CD8-positive, alpha-beta memory T cell (primary cell): ENCODE results near the gene PCDHGA5. TPM values are rescaled to one million over a fixed set of nuclear protein-coding genes. Genes with fewer than 3 reads are reported as not detected.
"Not testable (repeated sequence)": the region's sequence is repeated elsewhere in the genome, so short reads cannot be mapped to it uniquely, and the experiment has no call there.

Experiments used
- CTCF ChIA-PET: fragments of 350-600 bp; sonication (Branson Sonifier 250); formaldehyde crosslinking; loops from one replicate; lab custom pipeline; 2021; ENCODE audit warnings: antibody characterized with exemption; lab: Charles Lee
- POLR2A ChIA-PET: fragments of 350-600 bp; sonication (Branson Sonifier 250); formaldehyde crosslinking; loops from one replicate; lab custom pipeline; 2021; ENCODE audit warnings: antibody characterized with exemption; lab: Charles Lee
- DNase-seq, 5 donors: peaks; one replicate each; pipeline versions ENCODE4 v3.0.0 to v3.0.0-alpha.2; 2020 to 2022; ENCODE audit warnings: mixed read lengths in 1 of 5
- H3K27ac ChIP-seq: one replicate; pipeline ENCODE4 v1.7.0; 2013; ENCODE audit warnings: low read depth, mild to moderate bottlenecking, low read length, moderate library complexity
- H3K27me3 ChIP-seq: 2 replicates; pipeline ENCODE4 v1.7.0; 2013; ENCODE audit warnings: low read length, mild to moderate bottlenecking; ENCODE audit not compliant: insufficient read depth, poor library complexity, severe bottlenecking
- H3K36me3 ChIP-seq: 2 replicates; pipeline ENCODE4 v1.7.0; 2013; ENCODE audit warnings: mild to moderate bottlenecking, low read length, moderate library complexity; ENCODE audit not compliant: insufficient read depth
- H3K4me1 ChIP-seq: 2 replicates; pipeline ENCODE4 v1.7.0; 2013; ENCODE audit warnings: mild to moderate bottlenecking, low read length, moderate library complexity; ENCODE audit not compliant: insufficient read depth
- H3K4me3 ChIP-seq: 2 replicates; pipeline ENCODE4 v1.7.0; 2013; ENCODE audit warnings: mild to moderate bottlenecking, low read length
- H3K9me3 ChIP-seq: 2 replicates; pipeline ENCODE4 v1.7.0; 2013; ENCODE audit warnings: mild to moderate bottlenecking, low read length
- H3K27ac Mint-ChIP-seq, 8 donors: one replicate each; pipeline ENCODE4 v1.8.0; 2020 to 2021; ENCODE audit warnings: mixed read lengths in 8 of 8, mild to moderate bottlenecking in 6 of 8, inconsistent platforms in 3 of 8, moderate library complexity in 3 of 8
- H3K27me3 Mint-ChIP-seq, 2 donors: one replicate each; pipeline ENCODE4 v1.8.0; 2020 to 2021; ENCODE audit warnings: mixed read lengths in 2 of 2, mild to moderate bottlenecking in 1 of 2, moderate library complexity in 1 of 2
- H3K36me3 Mint-ChIP-seq, 3 donors: one replicate each; pipeline ENCODE4 v1.8.0; 2020 to 2021; ENCODE audit warnings: mixed read lengths in 3 of 3, inconsistent platforms in 1 of 3, mild to moderate bottlenecking in 1 of 3
- H3K4me1 Mint-ChIP-seq, 3 donors: one replicate each; pipeline ENCODE4 v1.8.0; 2020 to 2021; ENCODE audit warnings: mixed read lengths in 3 of 3, inconsistent platforms in 1 of 3, mild to moderate bottlenecking in 1 of 3
- H3K4me3 Mint-ChIP-seq, 7 donors: one replicate each; pipeline ENCODE4 v1.8.0; 2020 to 2021; ENCODE audit warnings: mixed read lengths in 7 of 7, mild to moderate bottlenecking in 6 of 7, moderate library complexity in 4 of 7, inconsistent platforms in 2 of 7
- H3K9me3 Mint-ChIP-seq, 5 donors: one replicate each; pipeline ENCODE4 v1.8.0; 2020 to 2022; ENCODE audit warnings: mixed read lengths in 5 of 5, mild to moderate bottlenecking in 3 of 5, moderate library complexity in 2 of 5, inconsistent platforms in 1 of 5
- polyA plus RNA-seq: library from polyadenylated mRNA; unstranded; fragments of 300-500 nt; fragmentation: Illumina TruSeq; gene quantifications from one replicate; pipeline ENCODE4 v1.2.3, GENCODE V29; 2021
- total RNA-seq, 2 experiments: library from RNA; stranded (reverse); gene quantifications; one replicate each; pipeline ENCODE4 v1.2.3, GENCODE V29; 2021

Gene PCDHGA5
- total and polyA plus RNA-seq, 3 experiments from 2014 or later = 0.09 to 0.11 TPM; not detected in 1

DNA sequence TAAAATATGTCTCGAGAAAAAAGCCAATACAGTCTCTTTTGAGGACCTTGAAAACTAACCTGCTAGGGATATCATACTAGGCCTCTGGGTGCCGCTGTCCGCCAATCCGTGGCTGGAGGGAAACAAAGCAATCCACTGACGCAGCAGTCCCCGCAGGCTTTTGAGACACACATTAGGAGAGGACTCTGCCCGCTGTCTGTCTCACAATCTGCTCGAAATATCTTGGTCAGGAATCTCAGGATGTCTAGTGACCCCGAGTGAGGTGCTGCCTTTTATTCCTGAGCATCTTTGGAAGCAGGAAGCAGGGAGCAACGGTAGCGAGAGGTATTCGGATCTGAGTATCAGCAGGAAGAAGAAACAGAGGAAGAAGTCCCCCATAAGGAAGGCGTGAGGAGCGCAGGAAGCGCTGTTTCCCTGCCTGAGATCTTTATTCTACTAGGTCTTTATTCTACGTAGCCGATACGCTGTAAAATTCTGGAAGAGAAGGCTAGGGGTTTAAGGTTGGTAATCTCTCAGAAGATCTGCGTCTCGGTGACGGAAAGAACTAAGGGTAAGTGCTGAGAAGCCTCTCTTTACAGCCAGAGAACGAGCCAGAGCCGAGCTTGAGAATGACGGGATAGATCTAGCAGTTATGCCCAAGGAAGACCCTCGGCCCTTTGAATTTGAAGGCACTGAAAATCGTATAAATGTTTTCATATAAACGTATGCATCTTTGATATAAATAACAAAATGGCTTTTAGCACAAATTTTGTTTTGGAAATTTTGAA is 37.7 kb upstream of the PCDHGA5 start:
- peaks cover 13% of the 10 kb centered on the region for H3K9me3 ChIP-seq
- Mint-ChIP-seq H3K36me3 (peaks cover 2 to 4% (median 4%) of the 10 kb centered on the region in 3 donors), H3K4me1 (peaks cover 9 to 31% (median 12%) of the 10 kb centered on the region in 3 donors), H3K4me3 (peak overlapping the region; percentile 81 to 96 (median 94)), H3K9me3 (peaks cover 16 to 63% (median 52%) of the 10 kb centered on the region in 5 donors), H3K27me3 (peaks cover 35 to 51% of the 10 kb centered on the region in 2 donors), H3K27ac (peak overlapping the region; percentile 25 to 96 (median 92))
- CTCF ChIA-PET = interaction anchor here (0.8 to 2.1 kb wide), 4 partner anchors 195 to 237 kb away, joined by 3 to 5 read pairs (median 4); no protein-coding TSS in a partner anchor
- H3K4me1 ChIP-seq = peaks cover 8% of the 10 kb centered on the region
- H3K36me3 ChIP-seq = no peaks in the 10 kb centered on the region
- H3K4me3 ChIP-seq = peak overlapping the region; percentile 60
- peak; percentile 22 to 79 (median 59) for DNase-seq
- POLR2A ChIA-PET = interaction anchor here (0.6 to 1.0 kb wide), 3 partner anchors 199 to 238 kb away, joined by 4 to 8 read pairs (median 4); no protein-coding TSS in a partner anchor
- peaks cover 3% of the 10 kb centered on the region for H3K27me3 ChIP-seq
- H3K27ac ChIP-seq = no peak overlapping the region

DNA sequence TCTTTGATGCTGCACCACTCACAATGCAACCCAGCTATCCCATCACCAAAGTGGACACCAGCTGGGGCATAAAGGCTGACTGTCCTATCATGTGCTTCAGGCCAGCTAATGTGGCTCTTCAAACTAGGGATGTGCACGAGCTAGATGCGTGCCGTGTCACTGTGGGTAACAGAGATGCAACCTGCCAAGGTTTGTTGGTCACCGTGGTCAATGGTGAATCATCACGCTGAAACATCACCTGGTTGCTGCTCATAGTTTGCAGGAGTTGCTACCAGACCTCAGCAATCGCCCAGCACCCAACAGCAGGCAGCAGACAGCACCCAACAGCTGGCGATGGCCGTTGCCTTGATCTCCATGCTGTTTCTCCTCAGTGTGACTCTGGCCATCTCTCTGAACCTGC is 35.7 kb upstream of the PCDHGA5 start:
- CTCF ChIA-PET = interaction anchor here (1.0 to 3.5 kb wide), 3 partner anchors 9 to 236 kb away, joined by 4 to 28 read pairs (median 5); partner anchors contain the start of gene TAF7
- H3K27ac Mint-ChIP-seq = no peak overlapping the region
- no peak for DNase-seq
- no peak overlapping the region for H3K4me3 ChIP-seq
- peaks cover 4% of the 10 kb centered on the region for H3K4me1 ChIP-seq
- no peak overlapping the region for H3K4me3 Mint-ChIP-seq
- H3K36me3 ChIP-seq = no peaks in the 10 kb centered on the region
- peaks cover 1 to 6% (median 2%) of the 10 kb centered on the region in 3 donors for H3K36me3 Mint-ChIP-seq
- peaks cover 14 to 58% (median 52%) of the 10 kb centered on the region in 5 donors for H3K9me3 Mint-ChIP-seq
- POLR2A ChIA-PET = interaction anchor here (1.0 kb wide), 1 partner anchor 8 kb away, joined by 3 read pairs; no protein-coding TSS in a partner anchor
- peaks cover 46 to 64% of the 10 kb centered on the region in 2 donors for H3K27me3 Mint-ChIP-seq
- H3K4me1 Mint-ChIP-seq = peaks cover 9 to 18% (median 10%) of the 10 kb centered on the region in 3 donors
- H3K27me3 ChIP-seq = peaks cover 3% of the 10 kb centered on the region
- no peaks in the 10 kb centered on the region for H3K9me3 ChIP-seq
- H3K27ac ChIP-seq = no peak overlapping the region

DNA sequence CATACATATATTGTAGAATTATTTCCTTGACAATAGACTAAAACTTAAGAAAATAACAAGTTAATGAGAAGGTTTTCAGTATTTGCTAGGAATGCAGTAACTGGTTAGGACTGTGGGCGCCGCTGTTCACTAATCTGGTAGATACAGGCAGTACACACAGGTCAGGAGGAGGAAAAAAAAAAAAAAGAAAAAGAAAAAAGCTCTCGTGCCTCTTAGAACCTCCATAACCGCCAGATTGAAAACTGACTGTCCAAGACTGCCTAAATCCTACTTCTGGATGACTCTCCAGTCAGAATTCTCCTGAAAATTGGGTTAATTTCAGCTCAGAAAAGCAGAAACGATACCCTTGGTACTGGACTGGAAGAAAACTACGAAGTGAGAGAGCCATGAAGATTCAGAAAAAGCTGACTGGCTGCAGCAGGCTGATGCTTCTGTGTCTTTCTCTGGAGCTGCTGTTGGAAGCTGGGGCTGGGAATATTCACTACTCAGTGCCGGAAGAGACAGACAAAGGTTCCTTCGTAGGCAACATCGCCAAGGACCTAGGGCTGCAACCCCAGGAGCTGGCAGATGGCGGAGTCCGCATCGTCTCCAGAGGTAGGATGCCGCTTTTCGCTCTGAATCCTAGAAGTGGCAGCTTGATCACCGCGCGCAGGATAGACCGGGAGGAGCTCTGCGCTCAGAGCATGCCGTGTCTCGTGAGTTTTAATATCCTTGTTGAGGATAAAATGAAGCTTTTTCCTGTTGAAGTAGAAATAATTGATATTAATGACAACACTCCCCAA is 33.5 kb upstream of the PCDHGA5 start, which contains the start of gene PCDHGA1:
TSS of gene PCDHGA1 (plus strand) at position 216 of the 782 bp plus-strand sequence.
- Mint-ChIP-seq H3K4me3 (peak within 1 kb of the TSS; percentile 18 to 78 (median 50)), H3K4me1 (peaks cover 9 to 18% (median 10%) of the 10 kb centered on the region in 3 donors), H3K27me3 (peaks cover 63 to 83% of the 10 kb centered on the region in 2 donors), H3K36me3 (peaks cover 4 to 10% (median 5%) of the 10 kb centered on the region in 3 donors), H3K27ac (no peak within 1 kb of the TSS), H3K9me3 (peaks cover 28 to 73% (median 65%) of the 10 kb centered on the region in 5 donors)
- H3K27me3 ChIP-seq = peaks cover 3% of the 10 kb centered on the region
- no peaks in the 10 kb centered on the region for H3K9me3 ChIP-seq
- peaks cover 4% of the 10 kb centered on the region for H3K4me1 ChIP-seq
- no peak within 1 kb of the TSS for H3K27ac ChIP-seq
- DNase-seq = peak in 2 of 5 donors; percentile 8 to 51
- H3K36me3 ChIP-seq = no peaks in the 10 kb centered on the region
- ChIA-PET POLR2A (interaction anchor here (0.5 to 1.2 kb wide), 3 partner anchors 10 to 65 kb away, joined by 3 to 8 read pairs (median 6); partner anchors contain the start of gene TAF7), CTCF (interaction anchor here (1.0 to 3.5 kb wide), 8 partner anchors 9 to 237 kb away, joined by 3 to 28 read pairs (median 3); partner anchors contain the start of genes PCDHGB3 and TAF7)
- no peak within 1 kb of the TSS for H3K4me3 ChIP-seq

DNA sequence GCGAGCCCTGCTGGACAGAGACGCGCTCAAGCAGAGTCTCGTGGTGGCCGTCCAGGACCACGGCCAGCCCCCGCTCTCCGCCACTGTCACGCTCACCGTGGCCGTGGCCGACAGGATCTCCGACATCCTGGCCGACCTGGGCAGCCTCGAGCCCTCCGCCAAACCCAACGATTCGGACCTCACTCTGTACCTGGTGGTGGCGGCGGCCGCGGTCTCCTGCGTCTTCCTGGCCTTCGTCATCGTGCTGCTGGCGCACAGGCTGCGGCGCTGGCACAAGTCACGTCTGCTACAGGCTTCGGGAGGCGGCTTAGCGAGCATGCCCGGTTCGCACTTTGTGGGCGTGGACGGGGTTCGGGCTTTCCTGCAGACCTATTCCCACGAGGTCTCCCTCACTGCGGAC is 31.4 kb upstream of the PCDHGA5 start:
- H3K4me1 Mint-ChIP-seq, H3K4me1 ChIP-seq, H3K27me3 ChIP-seq, H3K9me3 ChIP-seq, H3K4me3 Mint-ChIP-seq, POLR2A ChIA-PET, H3K27ac Mint-ChIP-seq, H3K4me3 ChIP-seq, H3K36me3 ChIP-seq, H3K27ac ChIP-seq, DNase-seq: not testable (repeated sequence)
- Mint-ChIP-seq H3K36me3 (peaks cover 4 to 20% (median 7%) of the 10 kb centered on the region in 3 donors), H3K9me3 (peaks cover 41 to 78% (median 74%) of the 10 kb centered on the region in 5 donors), H3K27me3 (peaks cover 73 to 86% of the 10 kb centered on the region in 2 donors)
- CTCF ChIA-PET = interaction anchor here (2.8 kb wide), 1 partner anchor 12 kb away, joined by 12 read pairs; the partner anchor contains the start of gene TAF7

DNA sequence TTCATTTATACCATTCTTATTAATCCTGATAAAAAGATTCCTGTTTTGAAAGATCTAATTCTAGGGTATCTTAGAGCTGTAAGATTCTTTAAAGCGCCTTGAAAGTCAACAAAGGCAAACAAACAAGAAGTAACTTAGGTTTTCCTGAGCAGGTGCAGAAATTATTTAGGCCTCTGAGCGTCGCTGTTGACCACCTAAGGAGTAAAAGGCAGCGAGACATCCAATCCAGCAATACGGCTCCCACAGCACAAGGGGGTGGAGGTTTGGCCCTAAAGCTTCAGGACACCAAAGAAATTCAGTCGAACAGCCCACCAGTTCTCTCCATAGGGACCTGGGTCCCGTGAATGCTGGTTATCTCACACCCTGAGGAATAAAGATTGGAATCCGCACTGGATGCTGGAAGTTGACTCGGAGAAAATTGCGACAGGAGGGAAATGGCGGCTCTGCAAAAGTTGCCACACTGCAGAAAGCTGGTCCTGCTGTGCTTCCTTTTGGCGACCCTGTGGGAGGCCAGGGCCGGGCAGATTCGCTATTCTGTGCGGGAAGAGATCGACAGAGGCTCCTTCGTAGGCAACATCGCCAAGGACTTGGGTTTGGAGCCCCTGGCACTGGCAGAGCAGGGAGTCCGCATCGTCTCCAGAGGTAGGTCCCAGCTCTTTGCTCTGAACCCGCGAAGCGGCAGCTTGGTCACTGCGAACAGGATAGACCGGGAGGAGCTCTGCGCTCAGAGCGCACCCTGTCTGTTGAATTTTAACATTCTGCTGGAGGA is 25.2 kb upstream of the PCDHGA5 start, which contains the start of gene PCDHGA2:
TSS of gene PCDHGA2 (plus strand) at position 223 of the 769 bp plus-strand sequence.
- ChIA-PET POLR2A (no interaction called here), CTCF (interaction anchor here (1.0 to 1.4 kb wide), 2 partner anchors 8 to 15 kb away, joined by 3 to 4 read pairs; partner anchors contain the start of gene PCDHGA1)
- Mint-ChIP-seq H3K4me1 (no peaks in the 10 kb centered on the region), H3K4me3 (no peak within 1 kb of the TSS), H3K36me3 (peaks cover 3 to 16% (median 7%) of the 10 kb centered on the region in 3 donors), H3K27me3 (peaks cover 76 to 86% of the 10 kb centered on the region in 2 donors), H3K9me3 (peaks cover 40 to 80% (median 70%) of the 10 kb centered on the region in 5 donors), H3K27ac (peak within 1 kb of the TSS in 1 of 8 donors; percentile 5)
- Histone ChIP-seq H3K9me3 (no peaks in the 10 kb centered on the region), H3K4me1 (no peaks in the 10 kb centered on the region), H3K36me3 (no peaks in the 10 kb centered on the region), H3K27ac (no peak within 1 kb of the TSS), H3K4me3 (no peak within 1 kb of the TSS), H3K27me3 (no peaks in the 10 kb centered on the region)
- no peak for DNase-seq

DNA sequence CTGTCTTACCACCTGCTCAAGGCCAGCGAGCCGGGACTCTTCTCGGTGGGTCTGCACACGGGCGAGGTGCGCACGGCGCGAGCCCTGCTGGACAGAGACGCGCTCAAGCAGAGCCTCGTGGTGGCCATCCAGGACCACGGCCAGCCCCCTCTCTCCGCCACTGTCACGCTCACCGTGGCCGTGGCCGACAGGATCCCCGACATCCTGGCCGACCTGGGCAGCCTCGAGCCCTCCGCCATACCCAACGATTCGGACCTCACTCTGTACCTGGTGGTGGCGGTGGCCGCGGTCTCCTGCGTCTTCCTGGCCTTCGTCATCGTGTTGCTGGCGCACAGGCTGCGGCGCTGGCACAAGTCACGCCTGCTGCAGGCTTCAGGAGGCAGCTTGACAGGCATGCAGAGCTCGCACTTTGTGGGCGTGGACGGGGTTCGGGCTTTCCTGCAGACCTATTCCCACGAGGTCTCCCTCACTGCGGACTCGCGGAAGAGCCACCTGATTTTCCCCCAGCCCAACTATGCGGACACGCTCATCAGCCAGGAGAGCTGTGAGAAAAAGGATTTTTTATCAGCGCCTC is 23.1 kb upstream of the PCDHGA5 start:
- H3K4me3 Mint-ChIP-seq, H3K36me3 ChIP-seq, H3K27me3 ChIP-seq, DNase-seq, POLR2A ChIA-PET, H3K27ac Mint-ChIP-seq, H3K9me3 ChIP-seq, H3K4me1 ChIP-seq, CTCF ChIA-PET, H3K4me1 Mint-ChIP-seq, H3K27ac ChIP-seq, H3K4me3 ChIP-seq: not testable (repeated sequence)
- Mint-ChIP-seq H3K9me3 (peaks cover 30 to 80% (median 69%) of the 10 kb centered on the region in 5 donors), H3K36me3 (peaks cover 1 to 18% (median 5%) of the 10 kb centered on the region in 3 donors), H3K27me3 (peaks cover 75 to 78% of the 10 kb centered on the region in 2 donors)
